MM.1S (cell line): ENCODE measurements around the gene AMPD2.

Experiments used
- DNase-seq: peaks from one replicate; pipeline ENCODE4 v3.0.0-alpha.2; 2015
- H2AFZ ChIP-seq: fragments of 300-600 bp; sonication (generic); 2 replicates; pipeline ENCODE4 v1.6.0; 2016; ENCODE audit warnings: antibody characterized with exemption, low read length
- H3F3A ChIP-seq: fragments of 300-600 bp; sonication (generic); 2 replicates; pipeline ENCODE4 v1.6.1; 2016; ENCODE audit warnings: mild to moderate bottlenecking, antibody characterized with exemption, low read length, moderate library complexity, mixed read lengths; ENCODE audit not compliant: insufficient read depth
- H3K27ac ChIP-seq: fragments of 300-600 bp; sonication (generic); 2 replicates; pipeline ENCODE4 v1.5.1; 2016; ENCODE audit warnings: mild to moderate bottlenecking, low read length
- H3K27me3 ChIP-seq: fragments of 300-600 bp; sonication (generic); replicated peaks from 2 replicates; pipeline ENCODE4 v1.6.0; 2016; ENCODE audit warnings: low read length; ENCODE audit not compliant: insufficient read depth
- H3K36me3 ChIP-seq: fragments of 300-600 bp; sonication (generic); replicated peaks from 2 replicates; pipeline ENCODE4 v1.6.1; 2016; ENCODE audit warnings: mild to moderate bottlenecking, low read length, mixed read lengths; ENCODE audit not compliant: insufficient read depth
- H3K4me1 ChIP-seq: fragments of 300-600 bp; sonication (generic); 2 replicates; pipeline ENCODE4 v1.6.1; 2016; ENCODE audit warnings: low read length, mixed read lengths
- H3K4me2 ChIP-seq: fragments of 300-600 bp; sonication (generic); 2 replicates; pipeline ENCODE4 v1.6.0; 2016; ENCODE audit warnings: low read depth, low read length
- H3K4me3 ChIP-seq: fragments of 300-600 bp; sonication (generic); 2 replicates; pipeline ENCODE4 v1.5.1; 2016; ENCODE audit warnings: low read length, mixed read lengths
- H3K79me2 ChIP-seq: fragments of 300-600 bp; sonication (generic); 2 replicates; pipeline ENCODE4 v1.6.1; 2016; ENCODE audit warnings: mixed run types, low read length, mixed read lengths
- H3K9ac ChIP-seq: fragments of 300-600 bp; sonication (generic); 2 replicates; pipeline ENCODE4 v1.6.1; 2016; ENCODE audit warnings: low read length, mixed read lengths
- H3K9me2 ChIP-seq: fragments of 300-600 bp; sonication (generic); replicated peaks from 2 replicates; pipeline ENCODE4 v1.6.1; 2016; ENCODE audit warnings: mild to moderate bottlenecking, low read length, mixed read lengths; ENCODE audit not compliant: insufficient read depth
- H3K9me3 ChIP-seq: fragments of 300-600 bp; sonication (generic); replicated peaks from 2 replicates; pipeline ENCODE4 v1.6.1; 2016; ENCODE audit warnings: mild to moderate bottlenecking, low read length, mixed read lengths; ENCODE audit not compliant: insufficient read depth
- H4K20me1 ChIP-seq: fragments of 300-600 bp; sonication (generic); 2 replicates; pipeline ENCODE4 v1.6.1; 2016; ENCODE audit warnings: mild to moderate bottlenecking, low read length, moderate library complexity, mixed read lengths; ENCODE audit not compliant: insufficient read depth
- CTCF ChIP-seq: fragments of 300-600 bp; sonication (generic); IDR thresholded peaks from 2 replicates; pipeline ENCODE4 v1.5.1; 2016; ENCODE audit warnings: antibody characterized with exemption, low read length, mixed read lengths
- EZH2 ChIP-seq: fragments of 300-600 bp; sonication (generic); optimal IDR thresholded peaks from 2 replicates; pipeline ENCODE3; 2017; ENCODE audit warnings: low read depth, mild to moderate bottlenecking, antibody characterized with exemption, low read length, mixed read lengths
- EZH2phosphoT487 ChIP-seq: fragments of 300-600 bp; sonication (generic); IDR thresholded peaks from 2 replicates; pipeline ENCODE4 v1.6.1; 2018; ENCODE audit warnings: antibody characterized with exemption, low read length

Gene AMPD2

GRCh38 chr1:109616391-109616790 is 3.2 kb upstream of the AMPD2 start:
- Histone ChIP-seq H3K9me3 (no peaks in the 10 kb centered on the region), H3K4me2 (no peak overlapping the region), H3K36me3 (no peaks in the 10 kb centered on the region), H3F3A (no peaks in the 10 kb centered on the region), H3K9ac (no peak overlapping the region), H3K4me3 (no peak overlapping the region), H2AFZ (no peak overlapping the region), H3K27ac (no peak overlapping the region), H3K9me2 (no peaks in the 10 kb centered on the region), H3K79me2 (peaks cover 10% of the 10 kb centered on the region), H3K27me3 (no peaks in the 10 kb centered on the region), H4K20me1 (no peaks in the 10 kb centered on the region), H3K4me1 (peaks cover 7% of the 10 kb centered on the region)
- no peak for DNase-seq
- TF ChIP-seq CTCF (no peak), EZH2 (no peak), EZH2phosphoT487 (no peak)

GRCh38 chr1:109617291-109617801 is 2.3 kb upstream of the AMPD2 start:
- Histone ChIP-seq H3K79me2 (peaks cover 19% of the 10 kb centered on the region), H3K9me2 (no peaks in the 10 kb centered on the region), H3K27ac (no peak overlapping the region), H3K4me2 (no peak overlapping the region), H4K20me1 (no peaks in the 10 kb centered on the region), H3K4me3 (no peak overlapping the region), H3K4me1 (peaks cover 7% of the 10 kb centered on the region), H3K9ac (no peak overlapping the region), H3K9me3 (no peaks in the 10 kb centered on the region), H3K27me3 (no peaks in the 10 kb centered on the region), H3K36me3 (no peaks in the 10 kb centered on the region), H2AFZ (no peak overlapping the region), H3F3A (no peaks in the 10 kb centered on the region)
- TF ChIP-seq EZH2 (no peak), EZH2phosphoT487 (no peak), CTCF (no peak)
- no peak for DNase-seq

- peak; percentile 10 for DNase-seq
- Histone ChIP-seq H3K4me2 (peak overlapping the region; percentile 90), H4K20me1 (no peaks in the 10 kb centered on the region), H3K27ac (peak overlapping the region; percentile 58; the same call in 1 of the 2 replicates), H3K4me1 (peaks cover 7% of the 10 kb centered on the region), H3K9me3 (no peaks in the 10 kb centered on the region), H3K79me2 (peaks cover 29% of the 10 kb centered on the region), H3K4me3 (peak overlapping the region; percentile 86), H3K9me2 (no peaks in the 10 kb centered on the region), H3K9ac (peak overlapping the region; percentile 83), H3F3A (no peaks in the 10 kb centered on the region), H3K27me3 (no peaks in the 10 kb centered on the region), H2AFZ (peak overlapping the region; percentile 84), H3K36me3 (no peaks in the 10 kb centered on the region)
- no peak for TF ChIP-seq CTCF
- no peak for TF ChIP-seq EZH2
- TF ChIP-seq EZH2phosphoT487 = no peak
These were observed 719 bp upstream of the AMPD2 start for GRCh38 chr1:109618661-109619575.
